ENCODE data around the gene MINK1. TPM values are rescaled to one million over a fixed set of nuclear protein-coding genes. Genes with fewer than 3 reads are reported as not detected.

The MINK1 gene
- total RNA-seq, 2 experiments from 2014 or later: 50.8 to 51.5 TPM

DNA sequence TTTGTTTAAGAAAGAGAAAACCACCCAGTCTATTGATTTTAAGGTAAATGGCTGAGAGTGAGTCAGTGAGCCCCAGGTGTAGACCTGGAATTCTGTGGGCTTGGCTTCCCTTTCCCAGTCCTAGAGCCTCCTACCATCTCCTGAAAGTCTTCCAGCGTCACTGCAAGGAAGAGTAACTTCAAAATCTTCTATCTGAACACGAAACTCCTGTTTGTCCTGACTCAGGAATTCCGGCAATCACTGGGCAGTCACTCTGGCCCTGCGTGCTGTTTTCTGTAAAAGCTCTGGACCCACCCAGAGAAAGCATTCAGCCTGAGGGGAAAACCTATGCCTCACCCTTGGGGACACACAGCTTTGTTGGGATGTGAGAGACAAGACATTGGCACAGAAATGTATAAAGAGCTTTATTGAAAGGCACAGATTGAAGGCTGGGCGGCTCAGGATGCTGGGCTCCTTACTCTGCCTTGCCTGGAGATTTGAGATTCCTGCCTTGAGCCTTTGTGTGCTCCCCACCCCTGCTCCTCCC is 15.9 kb downstream of the MINK1 start:
- no peak overlapping the region for H3K27ac Mint-ChIP-seq
- peaks cover 5% of the 10 kb centered on the region for H3K36me3 Mint-ChIP-seq (ENCODE audit: low read depth)
- no peak overlapping the region for H3K4me3 Mint-ChIP-seq
- ChIA-PET POLR2A (no interaction called here), CTCF (interaction anchor here (1.5 kb wide), 1 partner anchor 59 kb away, joined by 3 read pairs; no protein-coding TSS in a partner anchor)
- peaks cover 5% of the 10 kb centered on the region for H3K9me3 Mint-ChIP-seq
- H3K4me1 Mint-ChIP-seq (ENCODE audit: low read depth): peaks cover 17% of the 10 kb centered on the region
- no peaks in the 10 kb centered on the region for H3K27me3 Mint-ChIP-seq
- DNase-seq (no peak), ATAC-seq (no peak)
- TF ChIP-seq, protein P1, sequence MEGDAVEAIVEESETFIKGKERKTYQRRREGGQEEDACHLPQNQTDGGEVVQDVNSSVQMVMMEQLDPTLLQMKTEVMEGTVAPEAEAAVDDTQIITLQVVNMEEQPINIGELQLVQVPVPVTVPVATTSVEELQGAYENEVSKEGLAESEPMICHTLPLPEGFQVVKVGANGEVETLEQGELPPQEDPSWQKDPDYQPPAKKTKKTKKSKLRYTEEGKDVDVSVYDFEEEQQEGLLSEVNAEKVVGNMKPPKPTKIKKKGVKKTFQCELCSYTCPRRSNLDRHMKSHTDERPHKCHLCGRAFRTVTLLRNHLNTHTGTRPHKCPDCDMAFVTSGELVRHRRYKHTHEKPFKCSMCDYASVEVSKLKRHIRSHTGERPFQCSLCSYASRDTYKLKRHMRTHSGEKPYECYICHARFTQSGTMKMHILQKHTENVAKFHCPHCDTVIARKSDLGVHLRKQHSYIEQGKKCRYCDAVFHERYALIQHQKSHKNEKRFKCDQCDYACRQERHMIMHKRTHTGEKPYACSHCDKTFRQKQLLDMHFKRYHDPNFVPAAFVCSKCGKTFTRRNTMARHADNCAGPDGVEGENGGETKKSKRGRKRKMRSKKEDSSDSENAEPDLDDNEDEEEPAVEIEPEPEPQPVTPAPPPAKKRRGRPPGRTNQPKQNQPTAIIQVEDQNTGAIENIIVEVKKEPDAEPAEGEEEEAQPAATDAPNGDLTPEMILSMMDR (IDR thresholded peaks at IDR 0.05): no peak
- intact Hi-C loops (cut with micrococcal nuclease): no loop called here

DNA sequence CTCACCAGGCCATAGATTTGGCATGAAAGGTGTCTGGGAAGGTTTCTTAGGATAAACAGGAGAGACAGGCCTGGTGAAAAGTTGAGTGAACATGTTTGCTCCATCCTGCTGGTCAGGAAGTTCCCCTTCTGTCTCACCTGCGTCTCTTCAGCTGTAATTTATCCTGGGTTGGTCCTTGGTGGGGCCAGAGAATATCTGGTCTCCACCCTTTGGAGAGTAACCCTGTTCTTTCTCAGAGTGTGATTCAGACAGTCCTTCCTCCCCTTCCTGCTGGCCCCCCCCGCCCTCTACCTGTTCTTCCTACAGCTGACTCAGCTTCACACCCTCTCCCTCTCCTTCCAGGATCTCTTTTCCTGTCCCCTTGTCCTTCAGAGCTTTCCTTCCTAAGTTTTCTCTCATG is 17.1 kb downstream of the MINK1 start:
- TF ChIP-seq, protein P1 (IDR thresholded peaks at IDR 0.05): no peak
- ATAC-seq (no peak), DNase-seq (no peak)
- intact Hi-C loops (cut with micrococcal nuclease): no loop called here
- Mint-ChIP-seq H3K27ac (no peak overlapping the region), H3K36me3 (ENCODE audit: low read depth) (peaks cover 9% of the 10 kb centered on the region), H3K4me1 (ENCODE audit: low read depth) (peaks cover 21% of the 10 kb centered on the region), H3K27me3 (no peaks in the 10 kb centered on the region), H3K4me3 (no peak overlapping the region), H3K9me3 (peaks cover 5% of the 10 kb centered on the region)
- POLR2A ChIA-PET: no interaction called here
- CTCF ChIA-PET: interaction anchor here (1.5 kb wide), 1 partner anchor 60 kb away, joined by 3 read pairs; no protein-coding TSS in a partner anchor

DNA sequence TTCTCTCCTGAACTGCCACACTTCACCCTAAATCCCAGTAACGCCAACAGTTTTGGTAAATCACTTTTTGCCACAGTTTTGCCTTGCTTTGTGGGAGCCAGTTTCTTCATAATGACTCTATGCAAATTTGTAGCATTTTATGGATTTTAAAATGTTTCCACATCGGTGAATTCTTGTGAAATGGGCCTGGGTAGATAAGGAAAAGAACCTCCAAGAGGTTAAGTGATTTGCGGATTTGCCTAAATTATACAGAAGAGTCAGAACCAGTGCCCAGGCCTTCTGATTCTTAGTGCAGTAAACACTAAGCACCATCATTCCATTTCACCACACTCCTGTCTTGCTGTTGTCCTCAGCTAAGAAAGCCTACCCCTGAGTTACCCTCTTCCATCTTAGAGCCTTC is 17.9 kb downstream of the MINK1 start:
- CTCF ChIA-PET: no interaction called here
- intact Hi-C loops (cut with micrococcal nuclease): no loop called here
- ATAC-seq (no peak), DNase-seq (no peak)
- no peak overlapping the region for H3K4me3 Mint-ChIP-seq
- no peak overlapping the region for H3K27ac Mint-ChIP-seq
- H3K36me3 Mint-ChIP-seq (ENCODE audit: low read depth): peaks cover 9% of the 10 kb centered on the region
- TF ChIP-seq, protein P1 (IDR thresholded peaks at IDR 0.05): no peak
- H3K27me3 Mint-ChIP-seq: no peaks in the 10 kb centered on the region
- H3K9me3 Mint-ChIP-seq: peaks cover 5% of the 10 kb centered on the region
- POLR2A ChIA-PET: no interaction called here
- peaks cover 21% of the 10 kb centered on the region for H3K4me1 Mint-ChIP-seq (ENCODE audit: low read depth)

DNA sequence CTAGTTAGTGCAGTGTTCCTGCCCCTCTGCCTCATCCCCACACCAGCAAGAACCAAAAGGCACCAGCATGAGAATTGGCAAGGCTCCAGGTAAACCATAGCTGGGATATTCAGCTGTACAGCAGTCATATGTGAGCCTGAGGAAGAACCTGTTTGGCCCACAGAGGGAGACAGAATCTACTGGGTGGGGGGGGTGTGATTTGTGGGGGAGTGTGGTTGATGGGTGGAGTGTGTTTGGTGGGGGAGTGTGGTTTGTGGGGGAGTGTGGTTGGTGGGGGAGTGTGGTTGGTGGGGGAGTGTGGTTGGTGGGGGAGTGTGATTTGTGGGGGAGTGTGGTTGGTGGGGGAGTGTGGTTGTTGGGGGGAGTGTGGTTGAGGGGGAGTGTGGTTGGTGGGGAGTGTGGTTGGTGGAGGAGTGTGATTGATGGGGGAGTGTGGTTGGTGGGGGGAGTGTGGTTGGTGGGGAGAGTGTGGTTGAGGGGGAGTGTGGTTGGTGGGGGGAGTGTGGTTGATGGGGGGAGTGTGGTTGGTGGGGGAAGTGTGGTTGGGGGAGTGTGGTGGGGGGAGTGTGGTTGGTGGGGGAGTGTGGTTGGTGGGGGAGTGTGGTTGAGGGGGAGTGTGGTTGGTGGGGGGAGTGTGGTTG is 19.5 kb downstream of the MINK1 start:
- TF ChIP-seq, protein P1 (IDR thresholded peaks at IDR 0.05): no peak
- H3K9me3 Mint-ChIP-seq: peaks cover 5% of the 10 kb centered on the region
- H3K27ac Mint-ChIP-seq: peak overlapping the region; percentile 21
- no peak for ATAC-seq
- H3K36me3 Mint-ChIP-seq (ENCODE audit: low read depth): peaks cover 9% of the 10 kb centered on the region
- DNase-seq: peak; percentile 17
- CTCF ChIA-PET: no interaction called here
- no peaks in the 10 kb centered on the region for H3K27me3 Mint-ChIP-seq
- H3K4me3 Mint-ChIP-seq: no peak overlapping the region
- intact Hi-C loops (cut with micrococcal nuclease): no loop called here
- H3K4me1 Mint-ChIP-seq (ENCODE audit: low read depth): peaks cover 21% of the 10 kb centered on the region
- POLR2A ChIA-PET: no interaction called here

DNA sequence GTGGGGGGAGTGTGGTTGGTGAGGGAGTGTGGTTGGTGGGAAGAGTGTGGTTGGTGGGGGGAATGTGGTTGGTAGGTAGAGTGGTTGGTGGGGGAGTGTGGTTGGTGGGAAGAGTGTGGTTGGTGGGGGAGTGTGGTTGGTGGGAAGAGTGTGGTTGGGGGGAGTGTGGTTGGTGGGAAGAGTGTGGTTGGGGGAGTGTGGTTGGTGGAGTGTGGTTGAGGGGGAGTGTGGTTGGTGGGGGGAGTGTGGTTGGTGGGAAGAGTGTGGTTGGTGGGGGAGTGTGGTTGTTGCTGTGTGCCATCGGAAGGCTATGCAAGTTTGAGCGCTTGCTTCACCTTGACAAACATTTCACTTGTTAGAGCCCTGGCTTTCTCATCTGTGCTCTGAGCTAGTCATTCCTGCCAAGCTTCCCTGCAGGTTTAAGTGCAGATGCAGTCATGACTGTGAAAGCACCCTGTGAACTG is 20.1 kb downstream of the MINK1 start:
- POLR2A ChIA-PET: no interaction called here
- H3K9me3 Mint-ChIP-seq: peaks cover 5% of the 10 kb centered on the region

More for the DNA sequence above, 20.1 kb downstream of the MINK1 start:
- TF ChIP-seq, protein P1 (IDR thresholded peaks at IDR 0.05): no peak
- Mint-ChIP-seq H3K4me1 (ENCODE audit: low read depth) (peaks cover 21% of the 10 kb centered on the region), H3K27me3 (no peaks in the 10 kb centered on the region), H3K27ac (peak overlapping the region; percentile 43), H3K4me3 (no peak overlapping the region), H3K36me3 (ENCODE audit: low read depth) (peaks cover 9% of the 10 kb centered on the region)
- intact Hi-C loops (cut with micrococcal nuclease): no loop called here
- DNase-seq (peak; percentile 11), ATAC-seq (no peak)
- CTCF ChIA-PET: no interaction called here
